OCI-LY7 (cell line): Measurements from ENCODE around the gene FUZ.

Experiments used
- EZH2phosphoT487 ChIP-seq: fragments of 200-600 bp; sonication (generic); IDR thresholded peaks from 2 replicates; pipeline ENCODE4 v1.6.1; 2018; ENCODE audit warnings: low read depth, borderline replicate concordance, mild to moderate bottlenecking, mixed run types, antibody characterized with exemption, low read length, moderate library complexity, mixed read lengths
- TF ChIP-seq, protein P1 (sequence below): fragments of 200-600 bp; sonication (generic); conservative IDR thresholded peaks from 2 replicates; pipeline ENCODE4 v1.5.1; 2014; ENCODE audit warnings: mild to moderate bottlenecking, antibody characterized with exemption, low read length, moderate library complexity, mixed read lengths

DNA sequence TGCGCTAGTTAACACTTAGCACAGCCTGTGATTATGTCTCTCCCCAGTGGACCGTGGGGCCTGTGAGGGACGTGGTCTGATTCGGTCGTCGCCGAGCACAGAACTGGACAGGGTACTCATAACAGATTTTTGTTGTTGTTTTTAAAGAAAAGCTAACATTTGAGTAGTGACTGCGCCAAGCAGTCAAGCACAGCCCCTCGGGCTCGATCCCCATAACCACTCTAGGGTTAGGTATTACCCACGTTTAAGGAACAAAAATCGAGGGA, 37.1 kb upstream of the FUZ start:
- TF ChIP-seq, protein P1, sequence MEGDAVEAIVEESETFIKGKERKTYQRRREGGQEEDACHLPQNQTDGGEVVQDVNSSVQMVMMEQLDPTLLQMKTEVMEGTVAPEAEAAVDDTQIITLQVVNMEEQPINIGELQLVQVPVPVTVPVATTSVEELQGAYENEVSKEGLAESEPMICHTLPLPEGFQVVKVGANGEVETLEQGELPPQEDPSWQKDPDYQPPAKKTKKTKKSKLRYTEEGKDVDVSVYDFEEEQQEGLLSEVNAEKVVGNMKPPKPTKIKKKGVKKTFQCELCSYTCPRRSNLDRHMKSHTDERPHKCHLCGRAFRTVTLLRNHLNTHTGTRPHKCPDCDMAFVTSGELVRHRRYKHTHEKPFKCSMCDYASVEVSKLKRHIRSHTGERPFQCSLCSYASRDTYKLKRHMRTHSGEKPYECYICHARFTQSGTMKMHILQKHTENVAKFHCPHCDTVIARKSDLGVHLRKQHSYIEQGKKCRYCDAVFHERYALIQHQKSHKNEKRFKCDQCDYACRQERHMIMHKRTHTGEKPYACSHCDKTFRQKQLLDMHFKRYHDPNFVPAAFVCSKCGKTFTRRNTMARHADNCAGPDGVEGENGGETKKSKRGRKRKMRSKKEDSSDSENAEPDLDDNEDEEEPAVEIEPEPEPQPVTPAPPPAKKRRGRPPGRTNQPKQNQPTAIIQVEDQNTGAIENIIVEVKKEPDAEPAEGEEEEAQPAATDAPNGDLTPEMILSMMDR = no peak
- no peak for TF ChIP-seq EZH2phosphoT487
